SH-SY5Y (cell line): Measurements from ENCODE around the gene WDFY4.

Source experiments
- GATA2 ChIP-seq: IDR thresholded peaks from 2 replicates; pipeline ENCODE4 v1.6.1; 2011; ENCODE audit warnings: mild to moderate bottlenecking, low read depth, low read length
- GATA3 ChIP-seq: IDR thresholded peaks from 2 replicates; pipeline ENCODE4 v1.6.1; 2011; ENCODE audit warnings: low read depth, mild to moderate bottlenecking, low read length, moderate library complexity

WDFY4 gene

GRCh38 chr10:48704156-48704555 is 19.5 kb downstream of the WDFY4 start:
- TF ChIP-seq GATA2 = no peak

GRCh38 chr10:48705401-48705938 is 20.8 kb downstream of the WDFY4 start:
- TF ChIP-seq GATA3 (no peak), GATA2 (no peak)

- TF ChIP-seq GATA2 = no peak
- TF ChIP-seq GATA3 = no peak
Observed at GRCh38 chr10:48707472-48707871, 22.8 kb downstream of the WDFY4 start.

GRCh38 chr10:48708144-48708543 is 23.5 kb downstream of the WDFY4 start:
- no peak for TF ChIP-seq GATA2

- no peak for TF ChIP-seq GATA3
- no peak for TF ChIP-seq GATA2
Observed at GRCh38 chr10:48710647-48711275, 26.1 kb downstream of the WDFY4 start.

- TF ChIP-seq GATA3 (no peak), GATA2 (no peak)
Observed at GRCh38 chr10:48711830-48712229, 27.2 kb downstream of the WDFY4 start.

GRCh38 chr10:48714088-48714487 is 29.4 kb downstream of the WDFY4 start:
- TF ChIP-seq GATA2 (no peak), GATA3 (no peak)

- TF ChIP-seq GATA2 (no peak), GATA3 (no peak)
Observed at GRCh38 chr10:48716416-48716815, 31.7 kb downstream of the WDFY4 start.

GRCh38 chr10:48720611-48721010 is 35.9 kb downstream of the WDFY4 start:
- TF ChIP-seq GATA2 = no peak
- no peak for TF ChIP-seq GATA3

- TF ChIP-seq GATA2 (no peak), GATA3 (no peak)
Observed at GRCh38 chr10:48722153-48723145, 37.8 kb downstream of the WDFY4 start.

- TF ChIP-seq GATA2 (no peak), GATA3 (no peak)
Observed at GRCh38 chr10:48724127-48724526, 39.5 kb downstream of the WDFY4 start.

- TF ChIP-seq GATA2 = no peak
- TF ChIP-seq GATA3 = no peak
Observed at GRCh38 chr10:48725708-48726107, 41.0 kb downstream of the WDFY4 start.

- no peak for TF ChIP-seq GATA2
- no peak for TF ChIP-seq GATA3
Observed at GRCh38 chr10:48727866-48728265, 43.2 kb downstream of the WDFY4 start.

GRCh38 chr10:48729222-48729621 is 44.5 kb downstream of the WDFY4 start:
- TF ChIP-seq GATA2 (no peak), GATA3 (no peak)
